Stimulated activated CD4-positive, alpha-beta T cell treated with anti-CD3 and anti-CD28 coated beads, Interleukin-12 subunit alpha, Interleukin-12 subunit beta, amount 100 ng/mL, for 48 hours (primary cell): ENCODE measurements around the gene HK1.

Experiments used
- DNase-seq, 3 donors: peaks; one replicate each; pipeline ENCODE4 v3.0.0-alpha.2; 2020; ENCODE audit warnings: low read depth in 2 of 3, low spot score in 1 of 3

HK1 gene

GRCh38 chr10:69418052-69418752 is 139.9 kb downstream of the HK1 start:
- DNase-seq: no peak

- DNase-seq: no peak
Measured at GRCh38 chr10:69419096-69419743, 140.9 kb downstream of the HK1 start.

- DNase-seq: no peak
Measured at GRCh38 chr10:69419744-69420126, 141.4 kb downstream of the HK1 start.

GRCh38 chr10:69421611-69422308 is 143.5 kb downstream of the HK1 start:
- DNase-seq: no peak

- no peak for DNase-seq
Measured at GRCh38 chr10:69422676-69423075, 144.4 kb downstream of the HK1 start.

DNA sequence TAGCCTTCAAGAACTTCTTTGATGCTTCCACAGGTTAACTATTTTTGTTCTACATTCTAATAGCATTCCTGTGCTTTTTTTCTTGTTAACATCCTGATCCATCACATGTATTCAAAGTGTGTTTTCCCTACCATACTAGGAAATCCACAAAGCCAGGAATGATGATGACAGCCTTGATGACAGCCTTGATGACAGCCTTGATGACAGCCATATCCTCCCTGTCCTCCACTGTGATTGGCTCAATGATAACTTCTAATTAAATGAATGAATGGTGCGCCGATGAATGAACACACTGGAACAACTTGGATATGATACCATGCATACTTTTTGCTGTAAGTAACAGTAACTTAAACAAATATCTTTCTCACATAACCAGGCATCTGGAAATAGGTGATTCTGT is 146.7 kb downstream of the HK1 start:
- no peak for DNase-seq

DNA sequence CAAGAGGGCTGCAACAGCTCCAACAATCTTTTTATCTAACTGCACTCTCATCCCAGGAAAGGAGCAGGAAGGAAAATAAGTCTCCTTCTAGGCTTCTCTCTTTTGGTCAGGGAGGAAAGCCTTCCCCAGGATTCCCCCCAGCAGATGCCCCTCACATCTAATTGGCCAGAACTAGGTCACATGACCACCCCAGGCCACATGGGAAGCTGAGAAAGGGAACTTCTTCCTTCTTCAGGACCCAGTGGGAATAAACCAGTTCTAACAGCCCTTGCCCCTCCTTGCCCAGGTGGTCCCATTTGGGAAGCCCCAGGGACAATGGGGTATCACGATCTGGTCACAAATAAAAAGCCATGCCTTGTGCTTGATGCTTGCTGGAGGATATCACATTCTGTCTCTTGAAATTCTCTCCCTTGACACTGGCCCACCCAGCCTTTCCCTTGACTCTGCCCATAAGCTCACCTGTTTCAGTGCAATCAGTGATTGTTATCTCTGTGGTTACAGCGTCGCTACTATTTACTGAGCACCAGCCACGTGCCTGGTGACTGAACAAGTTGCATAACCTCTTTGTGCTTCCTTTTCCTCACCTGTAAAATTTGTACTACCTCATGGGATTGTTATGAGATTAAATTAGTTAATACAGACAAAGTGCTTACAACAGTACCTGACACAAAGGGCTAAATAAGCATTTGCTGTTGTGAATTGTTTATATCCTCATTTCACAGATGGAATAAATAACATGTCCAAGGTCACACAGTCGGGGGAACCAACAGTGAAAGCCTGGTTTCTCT is 147.4 kb downstream of the HK1 start:
- DNase-seq: no peak

- no peak for DNase-seq
Measured at GRCh38 chr10:69426376-69426727, 148.1 kb downstream of the HK1 start.

GRCh38 chr10:69428165-69428564 is 149.9 kb downstream of the HK1 start:
- DNase-seq: no peak

GRCh38 chr10:69434169-69434568 is 155.9 kb downstream of the HK1 start:
- DNase-seq: no peak

DNA sequence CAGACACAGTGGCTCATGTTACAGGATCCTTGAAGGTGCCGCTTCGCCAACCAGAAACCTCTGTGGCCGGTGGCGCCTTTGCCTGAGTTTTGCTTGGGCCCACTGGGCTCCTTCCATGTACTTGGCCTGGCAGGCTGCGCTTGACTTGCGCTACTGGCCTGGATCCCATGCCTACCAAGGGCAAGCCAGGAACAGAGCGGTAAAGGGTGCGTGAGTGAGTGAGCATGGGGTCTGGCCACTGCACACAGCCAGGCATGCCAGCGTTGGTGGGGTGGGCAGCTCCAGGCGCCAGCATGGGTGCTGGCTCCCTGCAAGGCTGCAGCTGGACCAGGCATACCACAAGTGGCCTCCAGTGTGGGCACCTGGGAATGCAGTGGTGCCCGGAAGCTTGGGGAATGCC is 156.6 kb downstream of the HK1 start:
- no peak for DNase-seq

GRCh38 chr10:69435966-69436520 is 157.7 kb downstream of the HK1 start:
- no peak for DNase-seq

- DNase-seq: no peak
Measured at GRCh38 chr10:69437321-69438259, 159.3 kb downstream of the HK1 start.

GRCh38 chr10:69438536-69439349 is 160.4 kb downstream of the HK1 start:
- DNase-seq: no peak

DNA sequence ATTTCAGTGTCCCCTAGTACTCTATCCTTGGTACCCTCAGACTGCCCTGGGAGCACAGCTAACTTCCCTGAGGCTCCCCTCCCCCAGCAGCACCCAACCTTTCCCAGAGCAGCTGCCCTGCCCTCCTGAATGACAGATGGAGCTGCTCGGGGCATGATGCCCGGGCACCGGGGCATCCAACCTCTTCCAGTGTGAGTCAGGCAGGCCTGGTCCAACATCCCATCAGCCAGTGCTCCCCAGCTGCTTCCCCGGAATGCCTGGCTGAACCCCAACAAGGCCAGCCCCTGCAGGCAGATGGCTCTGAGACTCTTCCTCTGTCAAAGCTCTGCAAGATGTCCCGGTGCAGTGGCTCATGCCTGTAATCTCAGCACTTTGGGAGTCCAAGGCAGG is 161.0 kb downstream of the HK1 start:
- no peak for DNase-seq

GRCh38 chr10:69439813-69440506 is 161.7 kb downstream of the HK1 start:
- DNase-seq: no peak

DNA sequence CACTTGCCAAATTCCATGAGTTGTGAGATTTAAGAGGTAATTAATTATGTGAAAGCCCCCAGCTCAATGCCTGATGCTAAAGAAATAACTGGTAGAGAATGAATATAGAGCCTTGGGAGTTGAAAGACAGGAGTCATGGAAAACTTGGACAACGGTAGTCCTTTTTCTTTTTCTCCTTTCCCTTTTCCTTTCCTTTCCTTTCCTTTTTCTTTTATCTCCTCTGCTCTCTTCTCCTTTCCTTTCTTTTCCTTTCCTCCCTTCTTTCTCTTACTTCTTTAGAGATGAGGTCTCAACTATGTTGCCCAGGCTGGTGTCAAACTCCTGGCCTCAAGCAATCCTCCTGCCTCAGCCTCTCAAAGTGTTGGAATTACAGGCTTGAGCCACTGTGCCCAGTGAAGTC is 165.1 kb downstream of the HK1 start:
- no peak for DNase-seq

DNA sequence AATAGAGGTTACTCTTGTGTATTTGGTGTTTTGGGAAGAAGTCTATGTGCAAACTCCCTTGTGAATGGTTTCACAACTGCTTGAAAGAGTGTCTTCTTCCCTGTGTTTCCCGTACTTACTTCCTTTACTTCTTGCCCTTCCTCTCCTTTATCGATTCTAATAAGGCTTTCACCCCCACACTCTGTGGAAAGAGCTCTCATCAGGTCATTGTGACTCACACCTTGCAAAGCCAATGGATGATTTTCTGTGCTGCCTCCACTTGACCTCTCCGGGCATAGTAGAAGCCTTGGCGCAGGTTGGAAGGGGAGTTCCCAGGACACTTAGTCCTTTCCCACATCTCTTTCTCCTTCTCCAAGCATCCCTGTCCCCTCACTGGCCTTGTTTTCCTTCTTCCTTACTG is 166.7 kb downstream of the HK1 start:
- no peak for DNase-seq

DNA sequence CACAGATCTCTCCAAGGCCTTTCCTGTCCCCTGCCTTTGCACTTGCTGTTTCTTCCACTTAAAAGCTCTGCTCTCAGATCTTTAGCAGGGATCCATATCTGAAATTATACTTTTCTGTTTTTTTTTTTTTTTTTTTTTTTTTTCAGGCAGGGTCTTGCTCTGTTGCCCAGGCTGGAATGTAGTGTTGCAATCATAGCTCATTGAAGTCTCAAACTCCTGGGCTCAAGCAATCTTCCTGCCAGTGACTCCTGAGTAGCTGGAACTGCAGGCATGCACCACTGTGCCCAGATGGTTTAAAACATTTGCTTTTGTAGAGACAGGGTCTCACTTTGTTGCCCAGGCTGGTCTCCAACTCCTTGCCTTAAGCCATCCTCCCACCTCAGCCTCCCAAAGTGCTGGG is 167.9 kb downstream of the HK1 start:
- DNase-seq: no peak
